GM18870 (cell line): ENCODE results near the gene GAS2L3.

Experiments used
- ATAC-seq: cut with Tn5 transposase; IDR thresholded peaks from one replicate; pipeline ENCODE4 v1.9.1; 2021; ENCODE audit warnings: moderate library complexity; ENCODE audit not compliant: unreplicated experiment

GAS2L3 gene

GRCh38 chr12:100656856-100657255 is 83.4 kb downstream of the GAS2L3 start:
- no peak for ATAC-seq

- peak; percentile 66 for ATAC-seq
These were observed 87.9 kb downstream of the GAS2L3 start for GRCh38 chr12:100661300-100661951.

GRCh38 chr12:100666588-100666987 is 93.1 kb downstream of the GAS2L3 start:
- ATAC-seq, result no peak

GRCh38 chr12:100668945-100669536 is 95.6 kb downstream of the GAS2L3 start:
- ATAC-seq, result peak; percentile 80

GRCh38 chr12:100669922-100670321 is 96.4 kb downstream of the GAS2L3 start:
- no peak for ATAC-seq

GRCh38 chr12:100671396-100672074 is 98.1 kb downstream of the GAS2L3 start:
- ATAC-seq, result peak; percentile 20

GRCh38 chr12:100672075-100672592 is 98.7 kb downstream of the GAS2L3 start:
- ATAC-seq, result peak; percentile 64

- ATAC-seq, result no peak
These were observed 100.8 kb downstream of the GAS2L3 start for GRCh38 chr12:100674036-100674888.
